KMS-11 (cell line): Measurements from ENCODE around the gene ASIC4.

ENCODE experiments used
- H2AFZ ChIP-seq: fragments of 200-600 bp; sonication (generic); 2 replicates; pipeline ENCODE4 v1.6.1; 2016; ENCODE audit warnings: antibody characterized with exemption, mixed run types, low read depth
- H3K27ac ChIP-seq: fragments of 200-600 bp; sonication (generic); 2 replicates; pipeline ENCODE4 v1.6.1; 2016; ENCODE audit warnings: mild to moderate bottlenecking, mixed run types
- H3K27me3 ChIP-seq: fragments of 200-600 bp; sonication (generic); 2 replicates; pipeline ENCODE4 v1.6.1; 2017; ENCODE audit warnings: mild to moderate bottlenecking, low read depth, mixed run types, moderate library complexity; ENCODE audit not compliant: insufficient read depth
- H3K36me3 ChIP-seq: fragments of 200-600 bp; sonication (generic); 2 replicates; pipeline ENCODE4 v1.6.1; 2017; ENCODE audit warnings: mild to moderate bottlenecking, mixed run types; ENCODE audit not compliant: insufficient read depth
- H3K4me1 ChIP-seq: fragments of 200-600 bp; sonication (generic); 2 replicates; pipeline ENCODE4 v1.6.1; 2016; ENCODE audit warnings: mild to moderate bottlenecking, low read depth, mixed run types; ENCODE audit not compliant: poor library complexity, severe bottlenecking
- H3K4me2 ChIP-seq: fragments of 200-600 bp; sonication (generic); 2 replicates; pipeline ENCODE4 v1.7.0; 2016; ENCODE audit warnings: mild to moderate bottlenecking, mixed run types
- H3K4me3 ChIP-seq: fragments of 200-600 bp; sonication (generic); IDR thresholded peaks from 2 replicates; pipeline ENCODE4 v1.6.1; 2017; ENCODE audit warnings: low read depth, low read length, mixed read lengths; ENCODE audit not compliant: insufficient read depth
- H3K79me2 ChIP-seq: fragments of 200-600 bp; sonication (generic); 2 replicates; pipeline ENCODE4 v1.6.1; 2016; ENCODE audit warnings: low read depth, mixed run types; ENCODE audit not compliant: insufficient read depth
- H3K9ac ChIP-seq: fragments of 200-600 bp; sonication (generic); 2 replicates; pipeline ENCODE4 v1.6.1; 2016; ENCODE audit warnings: mild to moderate bottlenecking, mixed run types
- H4K20me1 ChIP-seq: fragments of 200-600 bp; sonication (generic); 2 replicates; pipeline ENCODE4 v1.6.1; 2016; ENCODE audit warnings: mild to moderate bottlenecking, mixed run types; ENCODE audit not compliant: insufficient read depth
- CTCF ChIP-seq: fragments of 200-600 bp; sonication (generic); conservative IDR thresholded peaks from 2 replicates; pipeline ENCODE4 v1.6.1; 2017; ENCODE audit warnings: low read depth, mild to moderate bottlenecking, antibody characterized with exemption, low read length, moderate library complexity, mixed read lengths

The ASIC4 gene

GRCh38 chr2:219516888-219517287, 2.6 kb downstream of the ASIC4 start:
- Histone ChIP-seq H2AFZ (no peak overlapping the region), H3K4me3 (no peak overlapping the region), H3K4me1 (no peaks in the 10 kb centered on the region), H3K27ac (no peak overlapping the region), H3K36me3 (no peaks in the 10 kb centered on the region), H3K27me3 (peaks cover 93% of the 10 kb centered on the region), H3K79me2 (no peaks in the 10 kb centered on the region), H3K4me2 (no peak overlapping the region), H3K9ac (no peak overlapping the region), H4K20me1 (no peaks in the 10 kb centered on the region)
- no peak for TF ChIP-seq CTCF

- no peak overlapping the region for H2AFZ ChIP-seq
- H3K4me2 ChIP-seq = no peak overlapping the region
- H4K20me1 ChIP-seq = no peaks in the 10 kb centered on the region
- H3K27ac ChIP-seq = no peak overlapping the region
- no peaks in the 10 kb centered on the region for H3K4me1 ChIP-seq
- H3K4me3 ChIP-seq = no peak overlapping the region
- no peak for TF ChIP-seq CTCF
- no peaks in the 10 kb centered on the region for H3K36me3 ChIP-seq
- H3K27me3 ChIP-seq = peaks cover 90% of the 10 kb centered on the region
- no peaks in the 10 kb centered on the region for H3K79me2 ChIP-seq
- H3K9ac ChIP-seq = no peak overlapping the region
Observed at GRCh38 chr2:219517954-219518778, 3.9 kb downstream of the ASIC4 start.

GRCh38 chr2:219519526-219519916, 5.2 kb downstream of the ASIC4 start:
- Histone ChIP-seq H3K4me2 (no peak overlapping the region), H3K4me1 (no peaks in the 10 kb centered on the region)

GRCh38 chr2:219520079-219520478, 5.8 kb downstream of the ASIC4 start:
- no peak overlapping the region for H3K27ac ChIP-seq
- H2AFZ ChIP-seq = no peak overlapping the region
- H3K4me1 ChIP-seq = no peaks in the 10 kb centered on the region
- H3K4me2 ChIP-seq = no peak overlapping the region
- H3K4me3 ChIP-seq = no peak overlapping the region
- peaks cover 92% of the 10 kb centered on the region for H3K27me3 ChIP-seq
- no peak overlapping the region for H3K9ac ChIP-seq
- H3K36me3 ChIP-seq = no peaks in the 10 kb centered on the region
- TF ChIP-seq CTCF = no peak
- H4K20me1 ChIP-seq = no peaks in the 10 kb centered on the region
- H3K79me2 ChIP-seq = no peaks in the 10 kb centered on the region

More at GRCh38 chr2:219519526-219519916, 5.2 kb downstream of the ASIC4 start:
- no peak overlapping the region for H3K4me3 ChIP-seq
- H3K9ac ChIP-seq = no peak overlapping the region
- no peaks in the 10 kb centered on the region for H3K36me3 ChIP-seq
- no peak for TF ChIP-seq CTCF
- H4K20me1 ChIP-seq = no peaks in the 10 kb centered on the region
- H3K27ac ChIP-seq = no peak overlapping the region
- no peaks in the 10 kb centered on the region for H3K79me2 ChIP-seq
- H2AFZ ChIP-seq = no peak overlapping the region
- H3K27me3 ChIP-seq = peaks cover 91% of the 10 kb centered on the region
